Measurements from ENCODE around the gene SIRPA. TPM values are rescaled to one million over a fixed set of nuclear protein-coding genes. Genes with fewer than 3 reads are reported as not detected.
"Not testable (repeated sequence)": the region's sequence is repeated elsewhere in the genome, so short reads cannot be mapped to it uniquely, and the experiment has no call there.

SIRPA gene
- polyA plus RNA-seq, 12 donors: 20.9 to 37.6 (median 29.7) TPM; not detected in 1

- no peak for DNase-seq
These were observed 9.8 kb downstream of the SIRPA start for GRCh38 chr20:1905009-1905408.

DNA sequence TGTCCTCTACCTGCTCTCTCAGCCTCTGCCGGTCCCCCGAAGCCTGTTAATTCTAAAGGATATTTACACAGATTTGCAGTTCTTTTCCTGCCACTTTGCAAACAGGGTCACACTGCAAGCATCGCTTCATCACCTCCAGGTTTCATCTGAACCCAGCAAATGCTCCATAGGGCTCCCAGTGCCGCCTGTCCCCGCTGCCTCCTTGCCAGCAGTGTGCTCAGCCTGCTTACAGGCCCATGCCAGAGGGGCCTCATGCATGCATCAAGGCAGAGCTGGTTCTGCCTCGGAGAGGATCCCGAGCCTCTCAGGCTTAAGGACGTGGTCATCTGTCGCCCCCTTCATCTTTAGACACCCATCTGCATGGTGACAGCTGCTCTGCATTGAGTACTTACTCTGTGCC, 10.5 kb downstream of the SIRPA start:
- no peak for DNase-seq

DNA sequence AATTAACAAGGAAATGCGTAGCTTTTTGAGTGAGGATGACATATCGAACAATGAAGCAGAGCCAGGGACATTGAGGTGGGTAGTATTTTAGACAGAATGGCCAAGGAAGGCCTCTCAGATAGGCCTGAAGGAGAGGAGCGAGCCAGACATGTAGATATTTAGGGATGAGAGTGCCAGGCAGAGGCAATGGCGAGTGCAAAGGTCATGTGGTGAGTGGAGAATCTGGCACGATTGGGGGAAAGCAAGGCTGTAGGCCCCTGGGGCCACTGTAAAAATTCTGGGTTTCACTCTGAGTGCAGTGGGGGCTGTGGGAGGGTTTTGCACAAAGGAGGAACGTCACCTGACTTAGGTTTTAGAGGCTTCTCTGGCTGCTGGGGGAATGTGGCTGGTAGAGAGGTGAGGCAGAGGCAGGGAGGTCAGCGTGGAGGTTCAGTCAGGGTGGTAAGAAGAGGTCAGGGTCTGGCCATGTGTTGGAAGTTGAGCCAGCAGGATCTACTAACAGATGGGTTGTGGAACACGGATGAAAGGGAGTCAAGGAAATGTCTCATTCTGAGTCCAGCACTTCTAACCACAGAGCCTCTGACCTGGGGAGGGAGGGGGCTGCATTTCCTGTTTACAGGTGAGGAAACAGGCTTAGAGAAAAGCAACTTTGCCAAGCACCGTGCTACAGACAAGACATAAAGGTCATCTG, 11.3 kb downstream of the SIRPA start:
- DNase-seq: no peak

GRCh38 chr20:1907586-1907985, 12.4 kb downstream of the SIRPA start:
- DNase-seq: no peak

DNA sequence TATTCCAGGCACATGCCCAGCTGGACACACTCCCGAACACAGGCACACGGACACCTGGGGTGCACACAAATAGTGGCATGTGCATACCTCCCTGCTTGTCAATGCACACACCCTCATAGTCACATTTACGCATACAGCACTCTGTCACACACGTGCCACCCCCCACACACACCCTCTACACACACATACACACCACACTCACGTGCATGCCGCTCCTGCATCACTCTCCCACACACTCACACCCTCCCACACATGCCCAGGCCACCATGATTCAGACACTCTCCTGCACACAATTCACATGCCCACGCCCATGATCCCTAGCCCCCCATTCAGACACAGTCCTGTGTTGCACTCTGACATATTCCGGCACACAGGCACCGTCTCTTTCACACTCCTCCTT, 13.0 kb downstream of the SIRPA start:
- DNase-seq: no peak

DNA sequence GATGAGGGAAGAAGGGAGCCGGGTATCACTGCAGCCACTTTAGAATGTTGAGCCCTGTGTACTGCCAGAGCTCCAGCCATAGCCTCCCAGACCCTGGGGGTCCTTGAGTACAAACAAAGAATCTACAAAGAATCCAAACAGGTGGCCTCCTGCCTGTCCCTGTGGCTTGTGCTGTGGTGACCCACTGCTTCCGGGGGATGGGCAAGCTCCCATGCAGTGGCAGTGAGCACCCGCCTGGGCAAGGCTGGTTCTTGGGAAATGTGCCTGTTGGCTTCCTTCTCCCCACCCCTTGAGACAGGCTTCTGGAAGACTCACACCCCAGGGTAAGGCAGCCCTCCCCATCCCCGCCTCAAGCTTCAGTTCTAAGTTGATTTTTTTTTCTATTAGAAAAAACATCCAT, 13.9 kb downstream of the SIRPA start:
- DNase-seq: no peak

DNA sequence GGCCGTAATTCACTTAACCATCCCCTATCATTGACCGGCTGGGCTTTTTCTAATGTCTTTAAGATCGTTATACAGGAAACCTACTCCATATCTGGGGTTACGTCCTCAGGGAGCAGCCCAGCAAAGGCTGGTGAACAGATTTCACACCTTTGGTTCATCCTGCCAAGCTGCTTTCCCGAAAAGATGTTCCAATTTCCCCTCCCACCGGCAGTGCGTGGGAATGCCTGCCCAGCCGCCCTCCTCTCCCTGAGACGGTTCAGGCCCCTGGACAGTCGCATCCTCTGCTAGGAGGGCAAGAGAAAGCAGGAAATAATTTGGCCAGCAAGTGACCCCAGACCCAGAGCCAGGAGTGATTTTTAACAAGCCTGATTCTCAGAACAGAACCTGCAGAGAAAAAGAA, 16.3 kb downstream of the SIRPA start:
- DNase-seq: no peak

DNA sequence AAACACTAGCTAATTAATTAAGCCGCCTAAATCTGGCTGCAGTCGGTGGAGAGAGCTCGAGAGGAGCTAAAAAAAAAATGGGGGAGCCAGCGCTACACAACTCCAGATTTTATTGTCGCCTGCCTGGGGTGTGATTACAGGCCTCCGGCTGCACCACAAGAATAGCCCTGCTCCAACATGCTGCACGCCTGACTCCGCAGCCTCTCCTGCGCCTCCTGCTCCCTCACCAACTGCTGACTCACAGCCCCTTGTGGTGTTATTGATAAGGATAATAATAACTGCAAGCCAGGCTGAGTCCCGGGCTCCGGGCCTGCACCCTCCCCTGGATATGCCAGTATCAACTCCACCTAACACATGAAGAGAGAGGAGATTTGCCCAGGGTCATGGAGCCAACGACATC, 16.8 kb downstream of the SIRPA start:
- no peak for DNase-seq

DNA sequence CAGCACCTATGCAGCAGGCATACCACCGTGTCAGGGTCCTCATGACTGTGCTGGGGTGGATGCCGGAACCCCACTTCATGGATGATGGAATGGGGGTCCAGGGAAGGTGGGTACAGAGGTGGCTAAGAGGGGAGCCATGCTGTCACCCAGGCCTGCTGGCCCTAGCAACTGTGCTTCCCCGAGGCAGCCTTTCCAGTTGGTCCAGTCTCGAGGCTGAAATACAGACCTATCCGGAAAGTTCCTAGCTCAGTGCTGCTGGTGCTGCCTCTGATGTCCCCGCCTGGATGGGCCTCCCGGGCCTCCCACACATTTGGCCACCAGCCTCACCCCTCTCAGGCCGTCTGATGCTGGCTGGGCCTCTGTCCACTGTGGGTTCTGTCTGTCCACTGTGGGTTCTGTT, 17.4 kb downstream of the SIRPA start:
- no peak for DNase-seq

- DNase-seq: not testable (repeated sequence)
These were observed 20.0 kb downstream of the SIRPA start for GRCh38 chr20:1915233-1915632.

DNA sequence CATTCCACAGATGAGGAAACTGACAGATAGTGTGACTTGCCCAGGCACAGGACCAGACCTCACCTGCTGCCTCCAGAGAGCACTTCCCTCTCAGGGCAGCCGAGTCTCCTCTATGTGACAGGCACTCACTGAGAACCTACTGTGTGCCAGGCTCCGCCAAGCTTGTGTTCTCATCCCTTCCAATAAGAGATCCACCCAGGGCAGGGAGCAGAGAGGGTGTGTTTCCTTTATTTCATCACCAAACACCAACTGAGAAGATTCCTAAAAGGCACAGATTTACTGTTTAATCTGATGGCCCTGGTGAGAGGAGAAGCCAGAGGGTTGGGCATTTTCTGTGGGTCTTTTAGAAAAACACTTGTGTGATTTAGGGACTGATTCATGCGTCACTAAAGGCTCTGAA, 20.5 kb downstream of the SIRPA start:
- no peak for DNase-seq

GRCh38 chr20:1917786-1918185, 22.6 kb downstream of the SIRPA start:
- no peak for DNase-seq

DNA sequence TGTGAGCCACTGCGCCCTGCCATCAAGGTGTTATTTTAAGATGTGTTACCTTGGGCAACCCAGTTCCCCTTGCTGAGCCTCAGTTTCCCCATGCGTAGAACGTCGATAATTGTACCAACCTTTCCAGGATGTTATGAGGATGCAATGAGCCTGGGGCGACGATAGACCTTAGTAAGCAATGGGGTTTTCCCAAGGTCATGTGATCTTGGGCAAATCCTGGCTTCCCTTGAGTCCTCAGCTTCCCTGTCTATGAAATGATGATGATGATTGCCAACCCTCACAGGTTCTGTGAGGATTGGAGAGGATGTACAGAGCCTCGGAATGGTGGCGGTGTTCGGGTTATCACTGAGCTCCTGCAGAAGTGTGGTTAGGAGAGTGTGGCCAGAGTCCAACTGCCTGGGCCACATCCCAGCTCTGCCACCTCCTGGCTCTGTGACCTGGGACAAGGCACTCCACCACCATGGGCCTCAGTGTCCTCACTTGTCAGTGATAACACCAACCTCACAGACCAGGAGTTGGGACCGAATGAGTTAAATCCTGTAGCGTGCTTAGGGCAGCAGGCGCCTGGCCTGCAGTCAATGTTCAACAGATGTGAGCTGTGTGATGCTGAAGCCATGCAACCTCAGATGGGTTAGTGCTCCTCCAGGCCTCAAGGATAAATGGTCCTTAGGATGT, 23.4 kb downstream of the SIRPA start:
- no peak for DNase-seq

- DNase-seq: no peak
These were observed 25.0 kb downstream of the SIRPA start for GRCh38 chr20:1920252-1920651.

- DNase-seq: no peak
These were observed 25.6 kb downstream of the SIRPA start for GRCh38 chr20:1920826-1921225.

DNA sequence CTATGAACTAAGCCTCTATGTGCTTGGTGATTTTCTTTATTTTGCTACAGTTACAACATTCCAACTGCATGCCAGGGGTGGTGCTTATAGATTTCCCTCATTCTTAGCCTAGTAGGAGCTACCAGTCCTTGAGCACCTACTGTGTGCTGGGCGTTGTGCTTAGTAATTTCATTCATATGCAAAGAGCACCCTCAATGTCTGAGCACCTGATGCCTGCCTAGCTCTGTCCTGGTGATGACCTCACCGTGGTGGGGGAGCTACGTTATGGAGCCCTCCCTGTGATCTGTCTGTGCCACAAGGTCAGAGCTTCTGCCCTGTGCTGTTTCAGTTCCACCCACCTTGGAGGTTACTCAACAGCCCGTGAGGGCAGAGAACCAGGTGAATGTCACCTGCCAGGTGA, 26.8 kb downstream of the SIRPA start:
- not testable (repeated sequence) for DNase-seq

GRCh38 chr20:1922786-1923185, 27.6 kb downstream of the SIRPA start:
- DNase-seq: no peak

DNA sequence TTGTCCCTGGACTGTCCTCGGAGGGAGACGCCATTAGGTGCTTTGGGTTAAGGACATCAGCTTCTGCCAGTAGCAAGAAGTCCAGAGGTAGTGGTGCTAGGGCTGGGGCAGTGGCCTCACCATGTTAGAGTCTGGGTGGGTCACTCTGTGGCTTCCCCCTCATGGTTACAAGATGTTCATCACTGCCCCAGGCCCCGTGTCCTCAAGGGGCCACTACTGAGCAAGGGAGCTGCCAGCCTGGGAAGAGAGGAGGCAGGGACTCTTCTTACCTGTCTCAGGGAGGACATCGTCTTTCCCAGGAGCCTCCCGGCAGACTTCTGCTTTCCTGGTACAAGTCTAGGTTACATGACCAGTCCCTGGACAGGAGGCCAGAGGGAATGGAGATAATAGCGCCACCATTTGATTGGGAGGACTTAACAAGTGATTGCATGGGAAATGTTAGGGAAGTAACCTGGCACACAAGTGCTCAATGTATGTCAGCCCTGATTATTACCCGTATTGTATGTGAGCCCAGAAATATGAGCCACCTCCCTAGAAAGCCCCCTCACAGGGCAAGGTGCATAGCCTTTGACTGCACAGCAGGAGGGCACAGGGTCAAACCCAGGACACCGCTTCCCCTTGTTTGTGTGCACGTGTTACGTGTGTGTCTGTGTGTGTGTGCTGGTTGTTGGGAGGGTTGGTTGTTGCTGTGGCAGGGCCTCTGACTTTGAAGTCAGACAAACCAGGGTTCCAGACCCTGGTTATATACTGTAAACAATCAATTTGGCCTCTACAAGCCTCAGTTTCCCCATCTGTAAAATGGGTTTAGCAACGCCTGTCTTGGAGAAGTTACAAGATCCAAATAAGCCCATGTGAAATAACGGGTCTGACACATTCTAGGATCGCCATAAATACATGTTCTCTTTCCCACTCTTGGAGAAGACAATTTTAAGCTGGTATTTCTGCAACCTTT, 30.0 kb downstream of the SIRPA start:
- DNase-seq: no peak

GRCh38 chr20:1926237-1926636, 31.0 kb downstream of the SIRPA start:
- no peak for DNase-seq

DNA sequence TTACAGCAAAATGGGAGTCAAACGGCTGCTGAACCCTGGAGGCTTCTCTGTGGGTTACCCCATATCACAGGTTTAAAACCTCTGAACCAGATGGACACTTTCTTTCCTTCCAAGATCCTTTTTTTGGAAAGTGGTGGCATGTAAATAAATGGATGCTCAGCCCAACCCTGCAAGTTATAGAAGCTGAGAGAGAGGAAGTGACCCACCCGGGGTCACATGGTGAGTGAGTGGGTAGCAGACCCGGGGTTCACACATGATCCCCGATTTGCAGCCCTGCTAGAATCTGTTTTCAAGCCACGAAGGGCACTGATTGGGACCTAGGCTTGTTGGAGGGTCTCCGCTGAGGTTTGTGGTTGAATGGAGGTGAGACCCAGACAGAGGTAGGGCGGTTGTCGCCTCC, 32.0 kb downstream of the SIRPA start:
- no peak for DNase-seq

DNA sequence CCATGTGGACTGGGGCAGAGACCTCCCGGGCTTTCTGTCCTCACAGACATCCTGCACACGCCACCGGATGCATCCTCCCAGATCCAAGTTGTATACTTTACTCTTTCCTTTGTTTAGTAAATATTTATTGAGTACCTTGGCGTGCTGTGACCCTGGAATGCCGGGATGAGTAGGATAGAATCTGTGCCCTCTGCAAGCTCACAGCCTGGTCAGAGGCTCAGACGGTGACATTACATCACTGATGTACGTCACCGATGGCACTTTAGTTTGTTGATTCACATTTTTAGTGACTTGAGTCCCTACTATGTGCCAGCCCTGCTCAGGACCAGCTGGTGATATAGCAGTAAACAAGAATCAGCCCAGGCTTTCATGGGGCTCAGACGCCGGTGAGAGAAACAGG, 32.9 kb downstream of the SIRPA start:
- DNase-seq: no peak

GRCh38 chr20:1928782-1929181, 33.6 kb downstream of the SIRPA start:
- DNase-seq: no peak

DNA sequence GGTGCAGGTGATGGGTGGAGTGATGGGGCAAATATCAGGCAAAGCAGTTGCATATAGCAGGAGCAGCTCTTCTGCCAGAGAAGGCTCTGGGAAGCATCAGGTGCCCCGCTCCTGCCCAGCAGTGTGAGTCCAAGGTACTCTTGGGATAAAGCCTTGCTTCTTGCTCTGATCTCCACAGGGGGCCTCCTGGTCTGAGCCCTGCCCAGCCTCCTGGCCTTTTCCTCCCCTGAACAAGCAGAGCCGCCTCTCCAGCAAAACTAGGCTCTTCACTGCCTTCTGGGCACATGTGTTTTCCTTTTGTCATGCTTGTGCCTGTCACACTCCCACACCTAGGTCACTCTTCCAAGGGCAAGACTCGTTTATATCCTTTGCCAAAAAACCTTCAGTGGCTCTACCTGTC, 34.3 kb downstream of the SIRPA start:
- DNase-seq: no peak
